Activated CD8-positive, alpha-beta T cell treated with anti-CD3 and anti-CD28 coated beads, Interleukin-2, amount 10 ng/mL, durations not matched to agents 7 days and 5 days (primary cell): ENCODE measurements around the gene AGAP1. TPM values are rescaled to one million over a fixed set of nuclear protein-coding genes. Genes with fewer than 3 reads are reported as not detected.
A peak's percentile ranks its signal among the peaks of the same experiment; 100 is the strongest.

ENCODE experiments used
- ATAC-seq: fragments of 150-1000 bp; cut with Tn5 transposase; one replicate; pipeline ENCODE4 v1.10.0; 2021; ENCODE audit warnings: moderate library complexity
- CTCF ChIA-PET: fragments of 350-600 bp; sonication (Branson Sonifier 250); formaldehyde crosslinking; loops from one replicate; lab custom pipeline; 2021; ENCODE audit warnings: antibody characterized with exemption; lab: Charles Lee
- POLR2A ChIA-PET: fragments of 350-600 bp; sonication (Branson Sonifier 250); formaldehyde crosslinking; loops from one replicate; lab custom pipeline; 2021; ENCODE audit warnings: antibody characterized with exemption; lab: Charles Lee
- DNase-seq: peaks from one replicate; pipeline ENCODE4 v3.0.0-alpha.2; 2020
- H3K27ac Mint-ChIP-seq: one replicate; pipeline ENCODE4 v1.8.0; 2021; ENCODE audit warnings: mild to moderate bottlenecking, mixed read lengths
- H3K27me3 Mint-ChIP-seq: one replicate; pipeline ENCODE4 v1.8.0; 2021; ENCODE audit warnings: low read depth, mixed read lengths
- H3K36me3 Mint-ChIP-seq: one replicate; pipeline ENCODE4 v1.8.0; 2021; ENCODE audit warnings: low read depth, mixed read lengths
- H3K4me1 Mint-ChIP-seq: one replicate; pipeline ENCODE4 v1.8.0; 2021; ENCODE audit warnings: low read depth, mixed read lengths
- H3K4me3 Mint-ChIP-seq: one replicate; pipeline ENCODE4 v1.8.0; 2021; ENCODE audit warnings: mild to moderate bottlenecking, mixed read lengths
- H3K9me3 Mint-ChIP-seq: one replicate; pipeline ENCODE4 v1.8.0; 2022; ENCODE audit warnings: mixed read lengths; ENCODE audit not compliant: insufficient read depth
- total RNA-seq, 2 experiments: library from RNA; stranded (reverse); gene quantifications; one replicate each; pipeline ENCODE4 v1.2.3, GENCODE V29; 2021

The AGAP1 gene
- total RNA-seq, 2 experiments from 2014 or later: 0.82 to 1.3 TPM

- Mint-ChIP-seq H3K9me3 (no peaks in the 10 kb centered on the region), H3K4me3 (no peak overlapping the region)
These were observed 680.1 kb downstream of the AGAP1 start for GRCh38 chr2:236173729-236174607.

GRCh38 chr2:236175548-236176150 is 681.8 kb downstream of the AGAP1 start:
- Mint-ChIP-seq H3K27me3 (peaks cover 61% of the 10 kb centered on the region), H3K27ac (no peak overlapping the region), H3K4me3 (no peak overlapping the region), H3K4me1 (peaks cover 4% of the 10 kb centered on the region), H3K9me3 (no peaks in the 10 kb centered on the region), H3K36me3 (peaks cover 3% of the 10 kb centered on the region)
- DNase-seq: no peak
- ATAC-seq: no peak
- POLR2A ChIA-PET: no interaction called here
- CTCF ChIA-PET: interaction anchor here (1.2 to 1.4 kb wide), 2 partner anchors 10 to 13 kb away, joined by 3 to 5 read pairs; no protein-coding TSS in a partner anchor

More at GRCh38 chr2:236173729-236174607, 680.1 kb downstream of the AGAP1 start:
- Mint-ChIP-seq H3K4me1 (peaks cover 4% of the 10 kb centered on the region), H3K36me3 (peaks cover 12% of the 10 kb centered on the region), H3K27me3 (peaks cover 67% of the 10 kb centered on the region), H3K27ac (no peak overlapping the region)
- ChIA-PET POLR2A (no interaction called here), CTCF (no interaction called here)
- DNase-seq (no peak), ATAC-seq (no peak)

GRCh38 chr2:236176417-236176816 is 682.6 kb downstream of the AGAP1 start:
- ChIA-PET CTCF (interaction anchor here (1.2 to 1.4 kb wide), 2 partner anchors 11 to 14 kb away, joined by 3 to 5 read pairs; no protein-coding TSS in a partner anchor), POLR2A (no interaction called here)
- H3K9me3 Mint-ChIP-seq: no peaks in the 10 kb centered on the region
- H3K36me3 Mint-ChIP-seq: peaks cover 3% of the 10 kb centered on the region
- no peak for ATAC-seq
- H3K4me3 Mint-ChIP-seq: no peak overlapping the region
- no peak for DNase-seq
- peaks cover 59% of the 10 kb centered on the region for H3K27me3 Mint-ChIP-seq
- H3K27ac Mint-ChIP-seq: no peak overlapping the region
- H3K4me1 Mint-ChIP-seq: peaks cover 4% of the 10 kb centered on the region

GRCh38 chr2:236176951-236177350 is 683.1 kb downstream of the AGAP1 start:
- H3K9me3 Mint-ChIP-seq: no peaks in the 10 kb centered on the region
- peaks cover 56% of the 10 kb centered on the region for H3K27me3 Mint-ChIP-seq
- DNase-seq (no peak), ATAC-seq (no peak)
- H3K4me1 Mint-ChIP-seq: peaks cover 4% of the 10 kb centered on the region
- ChIA-PET POLR2A (no interaction called here), CTCF (interaction anchor here (1.3 to 7.2 kb wide), 5 partner anchors 8 to 411 kb away, joined by 4 to 48 read pairs (median 6); no protein-coding TSS in a partner anchor)
- H3K4me3 Mint-ChIP-seq: no peak overlapping the region
- H3K27ac Mint-ChIP-seq: no peak overlapping the region
- peaks cover 2% of the 10 kb centered on the region for H3K36me3 Mint-ChIP-seq

GRCh38 chr2:236177604-236177966 is 683.7 kb downstream of the AGAP1 start:
- Mint-ChIP-seq H3K9me3 (no peaks in the 10 kb centered on the region), H3K27me3 (peaks cover 54% of the 10 kb centered on the region), H3K4me3 (no peak overlapping the region), H3K36me3 (no peaks in the 10 kb centered on the region), H3K27ac (no peak overlapping the region), H3K4me1 (peaks cover 4% of the 10 kb centered on the region)
- CTCF ChIA-PET: interaction anchor here (1.3 to 7.2 kb wide), 5 partner anchors 8 to 412 kb away, joined by 4 to 48 read pairs (median 6); no protein-coding TSS in a partner anchor
- ATAC-seq (no peak), DNase-seq (peak; percentile 34)
- POLR2A ChIA-PET: no interaction called here

GRCh38 chr2:236177967-236178889 is 684.4 kb downstream of the AGAP1 start:
- ChIA-PET POLR2A (no interaction called here), CTCF (interaction anchor here (1.3 to 7.2 kb wide), 5 partner anchors 9 to 413 kb away, joined by 4 to 48 read pairs (median 6); no protein-coding TSS in a partner anchor)
- peak; percentile 37 for DNase-seq
- H3K9me3 Mint-ChIP-seq: no peaks in the 10 kb centered on the region
- peak overlapping the region; percentile 28 for H3K4me3 Mint-ChIP-seq
- H3K27me3 Mint-ChIP-seq: peaks cover 58% of the 10 kb centered on the region
- H3K4me1 Mint-ChIP-seq: peaks cover 4% of the 10 kb centered on the region
- H3K36me3 Mint-ChIP-seq: no peaks in the 10 kb centered on the region
- no peak overlapping the region for H3K27ac Mint-ChIP-seq
- ATAC-seq: no peak

- Mint-ChIP-seq H3K4me3 (no peak overlapping the region), H3K27me3 (peaks cover 53% of the 10 kb centered on the region), H3K4me1 (peaks cover 4% of the 10 kb centered on the region), H3K27ac (no peak overlapping the region), H3K36me3 (no peaks in the 10 kb centered on the region), H3K9me3 (no peaks in the 10 kb centered on the region)
- ChIA-PET CTCF (interaction anchor here (7.2 kb wide), 1 partner anchor 399 kb away, joined by 48 read pairs; no protein-coding TSS in a partner anchor), POLR2A (no interaction called here)
- DNase-seq (no peak), ATAC-seq (no peak)
These were observed 685.0 kb downstream of the AGAP1 start for GRCh38 chr2:236178890-236179235.

- Mint-ChIP-seq H3K27ac (no peak overlapping the region), H3K27me3 (peaks cover 47% of the 10 kb centered on the region), H3K36me3 (no peaks in the 10 kb centered on the region), H3K4me1 (peaks cover 4% of the 10 kb centered on the region), H3K9me3 (no peaks in the 10 kb centered on the region), H3K4me3 (no peak overlapping the region)
- POLR2A ChIA-PET: no interaction called here
- DNase-seq (no peak), ATAC-seq (no peak)
- CTCF ChIA-PET: interaction anchor here (1.5 to 7.2 kb wide), 3 partner anchors 9 to 400 kb away, joined by 4 to 48 read pairs (median 19); no protein-coding TSS in a partner anchor
These were observed 685.6 kb downstream of the AGAP1 start for GRCh38 chr2:236179236-236180075.

GRCh38 chr2:236180076-236180816 is 686.4 kb downstream of the AGAP1 start:
- H3K9me3 Mint-ChIP-seq: no peaks in the 10 kb centered on the region
- H3K27me3 Mint-ChIP-seq: peaks cover 42% of the 10 kb centered on the region
- peaks cover 4% of the 10 kb centered on the region for H3K4me1 Mint-ChIP-seq
- DNase-seq: no peak
- no peak overlapping the region for H3K27ac Mint-ChIP-seq
- no peak overlapping the region for H3K4me3 Mint-ChIP-seq
- no peak for ATAC-seq
- POLR2A ChIA-PET: no interaction called here
- no peaks in the 10 kb centered on the region for H3K36me3 Mint-ChIP-seq
- CTCF ChIA-PET: interaction anchor here (1.4 to 7.2 kb wide), 6 partner anchors 10 to 414 kb away, joined by 4 to 48 read pairs (median 9); no protein-coding TSS in a partner anchor

- DNase-seq (peak; percentile 52), ATAC-seq (no peak)
- Mint-ChIP-seq H3K36me3 (no peaks in the 10 kb centered on the region), H3K9me3 (no peaks in the 10 kb centered on the region), H3K4me3 (no peak overlapping the region), H3K4me1 (peaks cover 4% of the 10 kb centered on the region), H3K27ac (no peak overlapping the region), H3K27me3 (peaks cover 35% of the 10 kb centered on the region)
- CTCF ChIA-PET: interaction anchor here (1.4 to 7.2 kb wide), 6 partner anchors 11 to 415 kb away, joined by 4 to 48 read pairs (median 9); no protein-coding TSS in a partner anchor
- POLR2A ChIA-PET: no interaction called here
These were observed 687.1 kb downstream of the AGAP1 start for GRCh38 chr2:236180831-236181453.
